Neural progenitor cell (in vitro differentiated cells): ENCODE data around the gene CES1. TPM values are rescaled to one million over a fixed set of nuclear protein-coding genes. Genes with fewer than 3 reads are reported as not detected.
"Not testable (repeated sequence)": the region's sequence is repeated elsewhere in the genome, so short reads cannot be mapped to it uniquely, and the experiment has no call there.

Experiments
- DNase-seq: peaks from one replicate; pipeline ENCODE4 v3.0.0-alpha.2; 2016; ENCODE audit warnings: low spot score
- H2AFZ ChIP-seq: fragments of 200-600 bp; sonication (generic); replicated peaks from 2 replicates; pipeline ENCODE4 v1.6.1; 2016; ENCODE audit warnings: antibody characterized with exemption
- H3F3A ChIP-seq: fragments of 200-600 bp; sonication (generic); 2 replicates; pipeline ENCODE4 v1.6.1; 2016; ENCODE audit warnings: antibody characterized with exemption, low read depth
- H3K27ac ChIP-seq: fragments of 200-600 bp; sonication (generic); 2 replicates; pipeline ENCODE4 v1.5.1; 2016; ENCODE audit warnings: mild to moderate bottlenecking
- H3K27me3 ChIP-seq: fragments of 200-600 bp; sonication (generic); 2 replicates; pipeline ENCODE4 v1.6.1; 2016; ENCODE audit warnings: mild to moderate bottlenecking, moderate library complexity
- H3K36me3 ChIP-seq: fragments of 200-600 bp; sonication (generic); 2 replicates; pipeline ENCODE4 v1.5.1; 2016
- H3K4me1 ChIP-seq: fragments of 200-600 bp; sonication (generic); 2 replicates; pipeline ENCODE4 v1.6.1; 2016; ENCODE audit warnings: mixed run types
- H3K4me2 ChIP-seq: fragments of 200-600 bp; sonication (generic); 2 replicates; pipeline ENCODE4 v1.6.1; 2016
- H3K4me3 ChIP-seq: fragments of 200-600 bp; sonication (generic); 2 replicates; pipeline ENCODE4 v1.5.1; 2016
- H3K79me2 ChIP-seq: fragments of 200-600 bp; sonication (generic); 2 replicates; pipeline ENCODE4 v1.6.1; 2016; ENCODE audit warnings: low read depth
- H3K9ac ChIP-seq: fragments of 200-600 bp; sonication (generic); 2 replicates; pipeline ENCODE4 v1.6.1; 2016
- H3K9me3 ChIP-seq: fragments of 200-600 bp; sonication (generic); 2 replicates; pipeline ENCODE4 v1.5.1; 2016; ENCODE audit warnings: low read depth
- H4K20me1 ChIP-seq: fragments of 200-600 bp; sonication (generic); 2 replicates; pipeline ENCODE4 v1.6.1; 2016; ENCODE audit warnings: low read depth
- H3K27ac Mint-ChIP-seq: 3 replicates; pipeline ENCODE4 v1.8.0; 2021; ENCODE audit warnings: mixed read lengths
- H3K27me3 Mint-ChIP-seq: 2 replicates; pipeline ENCODE4 v1.8.0; 2022; ENCODE audit warnings: low read depth, mild to moderate bottlenecking, inconsistent platforms, moderate library complexity, mixed read lengths; ENCODE audit not compliant: insufficient read depth
- H3K36me3 Mint-ChIP-seq: 3 replicates; pipeline ENCODE4 v1.8.0; 2021; ENCODE audit warnings: mixed read lengths
- H3K4me1 Mint-ChIP-seq: 3 replicates; pipeline ENCODE4 v1.8.0; 2021; ENCODE audit warnings: mixed read lengths
- H3K4me3 Mint-ChIP-seq: 3 replicates; pipeline ENCODE4 v1.8.0; 2021; ENCODE audit warnings: mild to moderate bottlenecking, moderate library complexity, mixed read lengths
- H3K9me3 Mint-ChIP-seq: 3 replicates; pipeline ENCODE4 v1.8.0; 2020; ENCODE audit warnings: mixed read lengths
- EZH2 ChIP-seq: fragments of 200-600 bp; sonication (generic); IDR thresholded peaks from 2 replicates; pipeline ENCODE4 v1.6.1; 2017; ENCODE audit warnings: antibody characterized with exemption, mild to moderate bottlenecking, moderate library complexity
- EZH2phosphoT487 ChIP-seq: fragments of 200-600 bp; sonication (generic); IDR thresholded peaks from 2 replicates; pipeline ENCODE4 v1.6.1; 2017; ENCODE audit warnings: antibody characterized with exemption
- total RNA-seq: library from RNA; depleted of rRNA; stranded (reverse); fragments of >200 nt; gene quantifications from 2 replicates; pipeline ENCODE4 v1.2.3, GENCODE V29; 2015; ENCODE audit warnings: low replicate concordance
- TF ChIP-seq, protein P1 (sequence below): fragments of 200-600 bp; sonication (generic); IDR thresholded peaks from 2 replicates; pipeline ENCODE4 v1.5.1; 2017; ENCODE audit warnings: antibody characterized with exemption, mild to moderate bottlenecking

The CES1 gene
- total RNA-seq, 1 donor from 2014 or later: not detected

DNA sequence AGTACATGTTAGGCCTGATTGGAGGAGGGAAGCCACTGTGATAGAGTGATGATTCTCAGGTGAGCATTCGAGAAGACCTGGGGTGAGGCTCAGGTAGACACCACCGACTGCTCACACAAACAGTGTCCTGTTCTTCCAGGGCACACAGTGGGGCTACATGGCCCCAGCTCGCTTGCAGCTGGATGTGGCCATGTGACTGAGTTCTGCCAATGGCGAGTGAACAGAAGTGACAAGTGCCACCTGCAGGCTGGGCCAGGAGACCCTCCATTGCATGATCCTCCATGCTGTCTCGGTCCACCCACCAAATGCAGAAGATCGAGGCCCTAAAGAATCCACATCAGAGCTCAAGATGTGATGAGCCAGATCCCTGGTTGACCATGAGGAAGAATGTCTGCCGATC, 36.1 kb upstream of the CES1 start:
- H3K9me3 Mint-ChIP-seq: no peaks in the 10 kb centered on the region
- no peaks in the 10 kb centered on the region for H3K27me3 ChIP-seq
- no peak overlapping the region for H3K9ac ChIP-seq
- H3K36me3 Mint-ChIP-seq: no peaks in the 10 kb centered on the region
- no peak overlapping the region for H3K27ac Mint-ChIP-seq
- H3K4me2 ChIP-seq: no peak overlapping the region
- H3F3A ChIP-seq: no peaks in the 10 kb centered on the region
- no peak for DNase-seq
- no peaks in the 10 kb centered on the region for H3K27me3 Mint-ChIP-seq
- no peaks in the 10 kb centered on the region for H3K9me3 ChIP-seq
- TF ChIP-seq EZH2phosphoT487 (no peak), EZH2 (no peak)
- TF ChIP-seq, protein P1, sequence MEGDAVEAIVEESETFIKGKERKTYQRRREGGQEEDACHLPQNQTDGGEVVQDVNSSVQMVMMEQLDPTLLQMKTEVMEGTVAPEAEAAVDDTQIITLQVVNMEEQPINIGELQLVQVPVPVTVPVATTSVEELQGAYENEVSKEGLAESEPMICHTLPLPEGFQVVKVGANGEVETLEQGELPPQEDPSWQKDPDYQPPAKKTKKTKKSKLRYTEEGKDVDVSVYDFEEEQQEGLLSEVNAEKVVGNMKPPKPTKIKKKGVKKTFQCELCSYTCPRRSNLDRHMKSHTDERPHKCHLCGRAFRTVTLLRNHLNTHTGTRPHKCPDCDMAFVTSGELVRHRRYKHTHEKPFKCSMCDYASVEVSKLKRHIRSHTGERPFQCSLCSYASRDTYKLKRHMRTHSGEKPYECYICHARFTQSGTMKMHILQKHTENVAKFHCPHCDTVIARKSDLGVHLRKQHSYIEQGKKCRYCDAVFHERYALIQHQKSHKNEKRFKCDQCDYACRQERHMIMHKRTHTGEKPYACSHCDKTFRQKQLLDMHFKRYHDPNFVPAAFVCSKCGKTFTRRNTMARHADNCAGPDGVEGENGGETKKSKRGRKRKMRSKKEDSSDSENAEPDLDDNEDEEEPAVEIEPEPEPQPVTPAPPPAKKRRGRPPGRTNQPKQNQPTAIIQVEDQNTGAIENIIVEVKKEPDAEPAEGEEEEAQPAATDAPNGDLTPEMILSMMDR: no peak
- H3K4me3 ChIP-seq: no peak overlapping the region
- H2AFZ ChIP-seq: no peak overlapping the region
- H3K27ac ChIP-seq: no peak overlapping the region
- H3K4me1 ChIP-seq: no peaks in the 10 kb centered on the region
- H3K36me3 ChIP-seq: no peaks in the 10 kb centered on the region
- no peaks in the 10 kb centered on the region for H3K79me2 ChIP-seq
- no peaks in the 10 kb centered on the region for H4K20me1 ChIP-seq
- no peak overlapping the region for H3K4me3 Mint-ChIP-seq
- peaks cover 6% of the 10 kb centered on the region for H3K4me1 Mint-ChIP-seq

DNA sequence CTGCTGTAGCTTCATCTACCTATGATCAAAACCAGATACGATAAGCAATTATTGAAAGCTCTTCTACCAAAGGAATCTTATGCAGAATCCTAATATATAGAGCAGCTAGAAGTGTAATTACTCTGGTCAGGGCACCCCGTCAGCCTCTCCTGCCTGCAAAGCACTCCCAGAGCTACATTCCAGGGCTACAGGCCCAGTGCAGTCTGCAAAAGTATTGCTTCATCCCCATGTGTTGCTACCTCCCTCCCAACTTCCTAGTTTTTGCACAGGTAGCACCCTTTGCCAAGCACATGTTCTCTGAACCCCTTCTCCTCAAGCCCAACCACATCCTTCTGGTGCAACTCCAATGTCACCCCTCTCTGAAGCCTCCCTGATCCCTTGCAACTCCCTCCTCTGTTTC, 35.2 kb upstream of the CES1 start:
- no peaks in the 10 kb centered on the region for H3K36me3 Mint-ChIP-seq
- Histone ChIP-seq H4K20me1 (no peaks in the 10 kb centered on the region), H3F3A (no peaks in the 10 kb centered on the region), H3K4me3 (no peak overlapping the region), H3K79me2 (no peaks in the 10 kb centered on the region), H3K27me3 (no peaks in the 10 kb centered on the region), H3K4me1 (no peaks in the 10 kb centered on the region), H3K36me3 (no peaks in the 10 kb centered on the region), H3K9me3 (no peaks in the 10 kb centered on the region), H3K9ac (no peak overlapping the region), H3K4me2 (no peak overlapping the region), H2AFZ (no peak overlapping the region), H3K27ac (no peak overlapping the region)
- H3K4me1 Mint-ChIP-seq: peaks cover 6% of the 10 kb centered on the region
- H3K27ac Mint-ChIP-seq: no peak overlapping the region
- TF ChIP-seq EZH2: no peak
- TF ChIP-seq, protein P1: no peak
- no peak for TF ChIP-seq EZH2phosphoT487
- H3K27me3 Mint-ChIP-seq: no peaks in the 10 kb centered on the region
- DNase-seq: no peak
- H3K9me3 Mint-ChIP-seq: no peaks in the 10 kb centered on the region
- H3K4me3 Mint-ChIP-seq: no peak overlapping the region

DNA sequence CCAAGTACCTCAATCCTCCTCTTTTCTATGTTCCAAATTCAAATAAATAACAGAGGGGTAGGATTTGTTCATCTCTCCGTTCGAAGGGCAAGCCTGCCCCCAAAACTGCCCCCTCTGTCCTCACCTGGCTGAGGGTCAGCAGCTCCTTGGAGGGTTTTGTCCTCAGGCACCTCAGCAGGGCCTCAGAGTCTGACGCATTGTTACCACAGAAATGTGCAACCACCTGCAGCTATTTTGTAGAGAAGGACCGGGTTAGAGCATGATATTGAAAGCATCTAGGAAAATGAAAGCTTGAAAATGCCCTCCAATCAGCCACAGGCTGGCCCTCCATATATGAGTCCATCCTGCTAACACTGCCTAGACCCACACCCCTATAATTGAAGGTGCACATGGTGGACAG, 28.4 kb upstream of the CES1 start:
- H3K4me2 ChIP-seq: no peak overlapping the region
- H3K27me3 ChIP-seq: no peaks in the 10 kb centered on the region
- H3K4me1 Mint-ChIP-seq: no peaks in the 10 kb centered on the region
- H3K36me3 ChIP-seq: no peaks in the 10 kb centered on the region
- H3K4me3 Mint-ChIP-seq: no peak overlapping the region
- no peak overlapping the region for H3K4me3 ChIP-seq
- no peak overlapping the region for H2AFZ ChIP-seq
- no peak overlapping the region for H3K27ac Mint-ChIP-seq
- H3K27me3 Mint-ChIP-seq: peaks cover 2% of the 10 kb centered on the region
- H3K27ac ChIP-seq: no peak overlapping the region
- H3K4me1 ChIP-seq: no peaks in the 10 kb centered on the region
- H4K20me1 ChIP-seq: no peaks in the 10 kb centered on the region
- H3K9me3 ChIP-seq: no peaks in the 10 kb centered on the region
- no peaks in the 10 kb centered on the region for H3F3A ChIP-seq
- no peaks in the 10 kb centered on the region for H3K36me3 Mint-ChIP-seq
- H3K9me3 Mint-ChIP-seq: no peaks in the 10 kb centered on the region
- TF ChIP-seq, protein P1: no peak
- no peak for TF ChIP-seq EZH2phosphoT487
- TF ChIP-seq EZH2: no peak
- no peak for DNase-seq
- H3K79me2 ChIP-seq: no peaks in the 10 kb centered on the region
- no peak overlapping the region for H3K9ac ChIP-seq

DNA sequence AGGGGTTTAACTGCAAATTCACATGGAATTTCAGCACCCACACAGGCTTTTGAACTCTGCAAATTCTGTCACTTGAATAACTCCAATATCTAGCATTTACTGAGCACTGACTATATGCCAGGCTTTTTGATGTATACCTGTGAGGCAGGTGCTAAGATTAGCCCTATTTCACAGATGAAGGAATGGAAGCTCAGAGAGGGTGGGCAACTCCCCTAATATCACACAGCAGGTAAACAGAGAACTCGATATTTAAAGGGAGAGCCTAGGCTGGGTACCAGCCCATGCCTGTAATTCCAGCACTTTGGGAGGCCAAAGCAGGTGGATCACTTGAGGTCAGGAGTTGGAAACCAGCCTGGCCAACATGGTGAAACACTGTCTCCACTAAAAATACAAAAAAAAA, 24.8 kb upstream of the CES1 start:
- not testable (repeated sequence) for H3K27me3 ChIP-seq, H3K36me3 Mint-ChIP-seq, H3F3A ChIP-seq, DNase-seq, H3K9me3 ChIP-seq, H3K4me3 ChIP-seq, H3K27me3 Mint-ChIP-seq, H2AFZ ChIP-seq, H3K9ac ChIP-seq, H3K4me1 ChIP-seq, H3K4me1 Mint-ChIP-seq, H3K36me3 ChIP-seq, H3K27ac Mint-ChIP-seq, H3K79me2 ChIP-seq, H3K4me2 ChIP-seq, H3K27ac ChIP-seq, H3K4me3 Mint-ChIP-seq, H3K9me3 Mint-ChIP-seq, H4K20me1 ChIP-seq
